ACC112 (cell line): ENCODE measurements around the gene POC1A.

Source experiments
- H2AFZ ChIP-seq: fragments of 200-600 bp; sonication (generic); one replicate; pipeline ENCODE4 v1.6.0; 2017; ENCODE audit warnings: antibody characterized with exemption, low read length; ENCODE audit not compliant: unreplicated experiment
- H3K27ac ChIP-seq: fragments of 200-600 bp; sonication (generic); 2 replicates; pipeline ENCODE4 v1.5.1; 2014; ENCODE audit warnings: low read depth, mild to moderate bottlenecking, antibody characterized with exemption, low read length, moderate library complexity
- H3K27me3 ChIP-seq: fragments of 200-600 bp; sonication (generic); 2 replicates; pipeline ENCODE4 v1.6.1; 2014; ENCODE audit warnings: mild to moderate bottlenecking, antibody characterized with exemption, low read length, moderate library complexity, mixed read lengths; ENCODE audit not compliant: insufficient read depth
- H3K36me3 ChIP-seq: fragments of 200-600 bp; sonication (generic); 2 replicates; pipeline ENCODE4 v1.6.1; 2016; ENCODE audit warnings: mild to moderate bottlenecking, antibody characterized with exemption, low read length, moderate library complexity, mixed read lengths; ENCODE audit not compliant: insufficient read depth
- H3K4me1 ChIP-seq: fragments of 200-600 bp; sonication (generic); one replicate; pipeline ENCODE4 v1.6.1; 2016; ENCODE audit warnings: low read length, mixed read lengths; ENCODE audit not compliant: insufficient read depth, unreplicated experiment, control insufficient read depth
- H3K4me3 ChIP-seq: fragments of 200-600 bp; sonication (generic); 2 replicates; pipeline ENCODE4 v1.5.1; 2014; ENCODE audit warnings: mild to moderate bottlenecking, low read depth, low read length
- H3K79me2 ChIP-seq: fragments of 200-600 bp; sonication (generic); one replicate; pipeline ENCODE4 v1.6.0; 2016; ENCODE audit warnings: low read length; ENCODE audit not compliant: control insufficient read depth, unreplicated experiment, insufficient read depth

The POC1A gene

GRCh38 chr3:52026041-52026440 lies 128.2 kb downstream of the POC1A start:
- Histone ChIP-seq H3K79me2 (no peaks in the 10 kb centered on the region), H3K4me1 (peaks cover 34% of the 10 kb centered on the region), H3K27me3 (no peaks in the 10 kb centered on the region), H3K4me3 (no peak overlapping the region), H2AFZ (no peak overlapping the region), H3K36me3 (no peaks in the 10 kb centered on the region), H3K27ac (no peak overlapping the region)

- H3K4me1 ChIP-seq: peaks cover 34% of the 10 kb centered on the region
- H3K36me3 ChIP-seq: no peaks in the 10 kb centered on the region
- no peak overlapping the region for H3K4me3 ChIP-seq
- H3K27me3 ChIP-seq: no peaks in the 10 kb centered on the region
- H3K27ac ChIP-seq: no peak overlapping the region
- no peak overlapping the region for H2AFZ ChIP-seq
- no peaks in the 10 kb centered on the region for H3K79me2 ChIP-seq
These were observed 128.8 kb downstream of the POC1A start for GRCh38 chr3:52025453-52025852.
